HG03460 (cell line): ENCODE measurements around the gene FILIP1.

Experiments
- ATAC-seq: cut with Tn5 transposase; IDR thresholded peaks from one replicate; pipeline ENCODE4 v1.9.1; 2021; ENCODE audit not compliant: unreplicated experiment

The FILIP1 gene

DNA sequence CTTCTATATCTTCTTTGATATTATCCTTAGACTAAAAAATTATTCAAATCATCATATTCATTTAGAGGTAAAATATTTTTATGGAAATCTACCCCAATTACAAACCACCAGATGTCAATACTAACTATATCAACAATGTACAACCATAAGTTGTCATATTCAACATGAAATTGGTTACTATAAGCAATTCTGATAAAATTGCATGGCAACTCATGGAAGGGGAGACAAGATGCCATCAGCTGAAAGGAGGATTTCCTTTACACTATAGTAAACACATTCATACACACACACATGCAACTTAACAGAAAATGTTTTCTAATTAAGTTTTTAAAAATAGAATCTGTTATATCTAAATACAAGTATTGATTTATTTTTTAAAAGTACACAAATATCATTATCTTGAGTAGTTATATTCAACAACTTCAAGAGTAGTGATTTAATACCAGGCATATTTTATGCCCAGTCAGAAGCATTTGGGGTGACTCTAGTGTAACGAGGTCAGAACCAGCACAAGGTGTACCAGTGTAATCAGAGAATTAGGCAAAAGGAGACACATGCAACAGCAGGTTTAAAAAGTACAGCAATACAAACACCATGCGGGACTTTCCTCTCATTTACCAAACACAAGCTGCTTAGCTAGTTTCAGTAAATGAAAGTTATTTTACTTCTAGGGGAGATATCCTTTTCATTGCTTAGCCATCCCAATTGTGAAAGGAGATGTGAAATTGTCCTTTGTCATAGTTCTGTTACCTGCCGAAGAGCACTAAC lies 1.0 kb downstream of the FILIP1 start:
- ATAC-seq = no peak

DNA sequence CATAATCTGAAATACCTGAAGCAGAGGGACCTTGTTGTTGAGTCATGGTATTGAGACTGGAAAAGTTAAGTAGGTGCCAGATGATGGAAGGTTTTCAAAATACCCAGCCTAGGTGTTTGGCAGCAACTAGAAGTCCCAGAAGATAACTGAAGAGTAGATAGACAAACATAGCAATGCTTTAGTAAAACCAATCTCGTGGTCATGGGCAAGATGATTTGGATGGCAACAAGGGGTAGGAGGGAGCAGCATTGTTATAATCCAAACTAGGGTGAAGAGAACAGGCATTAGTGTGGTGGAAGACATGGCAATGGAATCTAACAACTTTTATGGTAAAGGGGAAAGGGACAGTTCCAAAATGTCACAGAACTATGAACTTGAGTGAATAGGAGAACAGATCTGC lies 2.3 kb downstream of the FILIP1 start:
- no peak for ATAC-seq

DNA sequence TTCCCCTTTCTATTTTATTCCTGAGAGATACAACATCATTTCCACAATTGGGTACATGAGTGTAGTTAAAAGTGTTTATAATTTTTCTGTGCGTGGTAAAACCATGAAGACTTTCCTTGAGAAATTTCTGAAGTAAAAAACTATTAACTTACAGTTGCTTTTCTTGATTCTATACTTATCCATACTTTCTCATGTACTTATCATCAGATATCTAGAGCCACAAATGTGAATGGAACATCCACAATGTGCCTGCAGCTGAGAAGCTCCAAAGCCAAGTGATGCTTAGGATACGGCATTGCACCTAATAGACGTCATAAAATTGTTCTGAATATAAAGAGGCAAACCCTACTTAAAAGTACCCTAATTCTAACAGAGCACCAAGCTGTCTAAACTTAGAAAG lies 2.9 kb downstream of the FILIP1 start:
- ATAC-seq = no peak

DNA sequence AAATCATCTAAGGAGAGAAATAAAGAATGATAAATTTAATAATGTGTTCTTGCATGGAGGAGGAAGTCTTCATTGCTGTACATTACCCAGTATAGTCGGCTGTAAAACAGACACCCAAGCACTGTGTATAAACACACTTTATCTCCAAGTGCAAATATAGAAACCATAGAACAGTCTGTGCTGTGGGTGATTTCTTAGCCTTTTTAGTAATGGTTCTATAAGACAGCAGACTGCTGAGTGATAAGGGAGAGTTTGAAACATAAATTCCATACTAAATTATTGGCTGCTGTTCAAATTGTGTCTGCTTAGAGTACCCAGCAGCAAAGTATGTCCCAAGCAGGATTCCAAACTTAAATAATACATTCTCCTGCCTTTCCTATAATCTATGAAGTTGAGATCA lies 4.6 kb downstream of the FILIP1 start:
- no peak for ATAC-seq

DNA sequence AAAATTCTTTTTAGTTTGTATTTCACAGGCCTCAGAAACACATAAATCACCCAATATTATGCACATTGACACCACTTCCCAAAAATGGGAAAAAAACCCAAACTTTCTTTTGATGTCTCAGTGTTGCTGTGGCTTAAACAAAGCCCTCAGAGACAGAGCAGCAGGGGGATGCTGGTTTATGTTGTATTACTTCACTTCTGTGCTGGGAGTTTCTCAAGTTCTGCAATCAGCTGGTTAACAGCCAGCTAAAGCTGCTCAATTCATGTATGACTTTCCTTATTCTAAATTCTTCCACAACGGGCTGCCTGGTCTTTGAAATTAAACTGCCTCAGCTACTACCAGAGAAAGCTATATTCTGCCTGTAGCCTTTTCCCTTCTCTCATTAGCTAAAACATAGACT lies 5.6 kb downstream of the FILIP1 start:
- no peak for ATAC-seq

DNA sequence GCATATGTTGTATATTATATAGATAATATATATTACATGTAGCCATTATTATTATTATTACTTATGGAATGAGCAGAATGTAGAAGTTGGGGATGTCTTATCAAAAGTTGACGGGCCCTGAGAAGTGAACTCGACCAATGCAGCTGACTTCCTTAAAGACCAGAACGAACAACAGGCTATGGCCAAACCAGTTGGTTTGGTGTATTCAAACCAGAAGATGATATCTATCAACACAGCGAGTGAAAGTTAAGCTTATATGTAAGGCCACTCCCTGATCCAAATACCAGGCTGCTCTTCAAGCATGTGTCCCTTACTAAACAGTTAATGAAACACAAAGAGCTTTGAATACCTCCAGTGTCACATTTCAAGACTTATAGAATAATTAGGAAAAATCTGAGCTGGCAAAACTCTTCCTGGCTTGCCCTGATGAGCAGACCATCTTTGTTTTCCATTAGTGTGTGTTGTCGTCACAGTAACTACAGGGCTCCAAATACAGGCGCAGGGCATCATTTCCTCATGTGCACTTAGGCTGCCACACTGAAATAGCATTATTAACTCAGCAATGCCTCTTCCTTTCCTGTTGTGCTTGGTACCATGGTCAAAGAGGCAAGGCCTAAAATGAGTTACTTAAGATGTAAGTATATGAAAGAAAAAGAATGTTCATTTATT lies 6.6 kb downstream of the FILIP1 start:
- no peak for ATAC-seq

DNA sequence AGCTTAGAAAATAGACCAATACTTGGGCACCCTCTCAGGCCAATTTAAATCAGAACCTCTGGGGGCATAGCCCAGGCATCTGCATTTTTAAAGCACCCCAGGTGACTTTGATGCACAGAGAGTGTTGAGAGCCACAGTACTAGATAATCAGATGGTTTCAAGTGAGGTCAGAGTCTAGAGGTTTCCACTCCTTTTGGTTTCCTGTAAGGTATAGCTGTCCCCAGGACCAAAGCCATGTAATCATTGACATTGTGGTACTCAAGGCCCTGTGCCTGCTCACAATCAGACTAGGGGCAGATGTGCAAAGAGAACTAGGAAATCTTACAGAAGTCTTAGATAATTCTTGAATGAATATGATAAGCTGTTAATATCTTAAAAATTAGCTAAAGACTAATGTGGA lies 9.1 kb downstream of the FILIP1 start:
- ATAC-seq = peak; percentile 98

DNA sequence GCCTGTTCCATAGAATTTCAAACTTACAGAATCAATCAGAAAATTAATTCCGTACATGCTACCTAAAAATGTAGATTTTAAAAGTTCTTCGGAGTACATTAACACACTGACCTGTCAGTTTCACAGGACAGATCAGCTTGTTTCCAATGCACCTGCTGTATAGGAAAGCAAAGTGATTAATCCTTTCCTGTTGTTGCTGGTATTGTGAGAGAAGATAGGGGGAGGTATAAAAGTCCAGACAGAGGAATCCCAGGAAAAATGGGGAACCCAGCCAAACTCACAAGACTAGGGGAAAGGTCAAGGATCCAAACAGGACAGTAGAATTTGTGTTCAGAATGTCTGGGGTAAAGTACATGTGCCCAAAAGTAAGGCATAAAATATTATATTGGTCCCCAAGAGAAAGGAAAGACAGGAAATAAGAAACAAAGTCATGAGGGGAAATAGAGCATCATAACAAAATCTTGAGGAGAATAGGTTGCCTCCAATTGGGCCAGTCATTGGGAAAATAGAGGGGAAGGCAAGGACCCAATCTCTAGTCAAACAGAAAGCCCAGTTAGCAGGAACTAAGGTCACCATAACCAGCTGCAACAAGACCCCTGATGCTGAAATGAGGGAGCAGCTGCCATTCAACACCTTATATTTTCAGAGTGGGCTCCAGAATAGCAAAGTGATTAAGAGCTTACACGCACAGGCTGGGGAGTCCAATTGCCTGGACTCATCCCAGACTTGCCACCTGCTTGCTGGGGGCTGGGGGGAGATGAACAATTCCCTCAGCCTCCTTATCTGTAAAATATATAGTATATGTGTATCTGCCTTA lies 10.3 kb downstream of the FILIP1 start:
- no peak for ATAC-seq

DNA sequence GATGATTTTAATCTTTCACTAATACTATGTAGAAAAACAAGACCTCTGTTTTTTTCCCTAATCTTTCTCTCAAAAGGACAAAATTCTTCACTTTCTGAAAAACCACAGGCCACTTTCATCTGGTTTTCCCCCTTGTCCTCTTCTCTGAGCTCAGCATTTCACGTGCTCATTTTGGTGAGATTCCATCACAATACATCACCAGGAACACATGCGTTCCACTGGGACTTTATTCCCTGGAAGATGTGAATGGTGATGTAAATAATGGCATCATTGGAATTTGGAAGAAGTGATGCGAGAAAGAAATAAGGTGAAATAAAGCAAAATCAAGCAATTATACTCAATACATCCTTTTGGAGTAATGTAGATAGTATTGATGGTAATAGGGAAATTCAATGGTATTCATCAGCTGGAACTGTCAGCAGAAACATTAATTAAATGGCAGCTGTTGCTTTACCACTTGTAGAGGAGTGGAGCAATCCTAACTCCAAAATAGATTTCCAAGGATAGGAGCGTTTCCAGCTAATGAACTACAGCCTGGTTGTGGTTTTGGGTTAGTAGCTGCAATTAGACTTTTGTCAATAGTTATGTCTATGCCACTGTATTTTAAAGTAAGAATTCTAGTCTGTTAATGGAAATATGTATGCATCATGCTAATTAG lies 11.5 kb downstream of the FILIP1 start:
- ATAC-seq = no peak

DNA sequence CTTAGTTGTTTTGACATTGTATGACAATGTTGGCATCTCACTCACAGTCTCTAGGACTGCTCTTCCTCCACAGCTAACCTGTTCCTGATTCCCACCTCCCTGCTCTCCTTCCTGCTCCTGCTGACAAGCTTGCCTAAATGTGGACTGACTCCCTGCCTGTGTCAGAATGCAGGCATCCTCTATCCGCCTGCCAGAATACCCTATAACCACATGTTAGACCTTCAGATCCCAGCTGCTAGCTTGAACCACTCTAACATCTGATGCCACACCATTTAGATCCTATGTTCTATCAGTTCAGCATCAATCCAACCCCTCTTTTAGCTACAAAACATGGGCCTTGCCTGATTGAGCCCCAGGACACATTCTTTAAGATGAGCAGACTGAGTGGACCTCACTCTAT lies 12.2 kb downstream of the FILIP1 start:
- ATAC-seq = no peak

DNA sequence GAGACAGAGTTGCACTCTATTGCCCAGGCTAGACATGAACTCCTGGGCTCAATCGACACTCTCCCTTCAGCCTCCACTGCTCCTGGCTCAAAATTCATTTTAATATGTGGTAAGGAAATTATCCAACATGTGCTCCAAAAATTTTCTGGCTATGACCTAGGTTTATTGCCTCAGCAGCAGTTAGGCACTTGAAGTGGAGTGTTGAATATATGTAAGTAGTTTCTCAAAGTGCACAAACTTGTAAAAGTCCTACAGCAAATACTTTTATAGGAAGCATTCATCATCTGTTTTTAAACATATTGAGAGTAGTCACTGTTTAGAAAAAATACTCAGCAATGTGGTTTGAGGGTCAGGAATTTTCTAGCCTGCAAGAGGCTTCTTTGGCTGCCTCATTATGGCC lies 13.2 kb downstream of the FILIP1 start:
- ATAC-seq = no peak

DNA sequence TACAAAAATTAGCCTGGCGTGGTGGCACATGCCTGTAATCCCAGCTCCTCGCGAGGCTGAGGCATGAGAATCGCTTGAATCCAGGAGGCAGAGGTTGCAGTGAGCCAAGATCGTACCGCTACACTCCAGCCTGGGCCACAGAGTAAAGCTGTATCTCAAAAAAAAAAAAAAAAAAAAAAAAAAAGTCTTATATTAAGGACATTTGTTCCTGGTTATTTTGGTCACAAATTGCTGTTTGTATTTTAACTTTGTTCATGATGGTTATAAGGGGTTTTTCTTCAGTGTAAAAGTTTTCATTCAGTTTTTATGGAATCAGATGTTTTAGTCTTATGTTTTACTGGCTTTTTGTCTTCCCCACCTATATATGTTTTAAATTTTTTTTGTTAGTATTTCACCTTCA lies 13.9 kb downstream of the FILIP1 start:
- no peak for ATAC-seq

DNA sequence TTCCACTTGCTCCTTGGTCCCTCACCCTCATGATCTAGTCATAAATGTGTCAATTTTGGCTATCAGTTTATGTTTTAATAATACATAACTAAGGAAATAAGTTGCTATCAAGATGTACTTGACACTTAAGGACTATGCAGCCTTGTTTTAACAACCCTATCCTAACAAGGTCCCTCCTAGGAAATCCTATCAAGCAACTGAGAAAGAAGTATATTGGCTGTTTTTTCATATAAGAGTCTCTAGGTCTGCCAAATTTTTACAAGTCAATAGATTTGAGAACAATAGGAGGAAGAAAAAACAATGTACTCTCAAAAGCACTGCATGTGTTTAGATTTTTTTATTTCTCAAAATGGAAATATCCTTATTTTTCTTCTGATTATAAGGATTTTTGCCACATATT lies 14.7 kb downstream of the FILIP1 start:
- no peak for ATAC-seq

DNA sequence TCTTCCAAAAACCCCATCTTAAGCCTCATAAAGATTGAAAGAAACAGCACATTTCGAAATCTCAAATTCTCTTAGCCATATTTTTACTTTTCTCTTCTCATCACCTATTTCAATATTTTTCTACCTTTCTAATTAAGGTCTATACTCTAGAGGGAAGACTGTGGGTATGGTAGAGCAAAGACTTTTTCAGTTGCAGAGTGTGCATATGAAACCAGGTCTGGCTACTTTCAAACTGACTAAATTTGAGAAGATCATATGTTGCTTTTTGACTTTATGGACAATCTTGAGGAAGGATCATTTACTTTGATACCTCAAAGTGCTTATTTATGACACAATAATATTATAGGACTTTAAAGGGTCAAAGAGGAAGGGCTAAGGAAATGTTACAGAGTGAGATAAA lies 20.7 kb downstream of the FILIP1 start:
- peak; percentile 62 for ATAC-seq

DNA sequence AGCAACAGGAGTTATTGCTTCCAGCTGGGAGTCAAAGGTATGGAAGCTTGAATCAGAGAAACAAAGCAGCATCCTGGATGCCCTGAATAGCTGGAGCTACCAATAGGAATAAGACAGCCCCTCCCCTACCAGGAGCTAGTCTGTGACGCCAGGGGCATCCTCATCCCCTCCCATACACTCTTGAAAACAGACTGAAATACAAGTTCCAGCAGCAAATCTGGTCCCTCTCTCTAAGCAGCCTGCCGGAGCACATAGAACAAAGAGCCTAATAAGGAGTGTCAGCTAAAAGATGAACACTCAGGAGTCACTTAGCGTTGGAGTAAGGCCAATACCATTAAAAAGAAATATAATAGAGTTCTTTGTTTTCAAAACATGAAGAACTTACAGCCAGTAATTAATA lies 25.6 kb downstream of the FILIP1 start:
- ATAC-seq = no peak

DNA sequence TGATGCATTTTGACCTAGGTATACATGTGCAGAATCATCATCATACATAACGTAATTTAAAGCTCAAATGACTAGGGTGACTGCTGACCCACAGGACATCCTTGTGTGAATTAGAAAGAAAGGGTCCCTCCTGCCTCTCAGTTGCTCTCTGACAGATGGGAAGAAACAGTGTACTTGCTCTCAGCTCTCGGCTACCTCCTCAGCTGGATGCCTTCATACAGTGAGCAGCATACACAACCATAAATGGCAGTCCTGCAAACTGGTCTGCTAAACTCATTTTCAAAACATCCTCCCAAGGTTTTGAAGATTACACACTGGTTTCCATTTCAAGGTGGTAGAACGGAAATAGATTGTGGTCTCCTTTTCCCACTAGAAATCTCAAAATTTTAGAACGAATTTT lies 26.3 kb downstream of the FILIP1 start:
- no peak for ATAC-seq

DNA sequence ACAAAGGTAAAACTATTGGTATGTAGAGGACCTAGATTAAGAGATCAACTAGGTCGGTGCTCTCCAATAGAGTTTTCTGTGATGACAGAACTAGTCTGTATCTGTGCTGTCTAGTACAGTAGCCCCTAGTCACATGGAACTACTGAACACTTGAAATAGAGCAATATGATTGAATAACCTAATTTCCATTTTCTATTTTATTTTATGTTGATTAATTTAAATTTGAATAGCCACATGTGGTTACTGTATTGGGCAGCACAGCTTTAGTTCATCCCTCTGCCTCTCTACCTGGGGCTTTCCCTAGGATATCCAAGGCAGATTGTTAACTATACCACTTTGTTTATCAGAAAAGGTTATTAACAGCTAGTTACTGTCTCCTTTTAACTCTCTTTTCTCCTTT lies 27.0 kb downstream of the FILIP1 start:
- no peak for ATAC-seq

DNA sequence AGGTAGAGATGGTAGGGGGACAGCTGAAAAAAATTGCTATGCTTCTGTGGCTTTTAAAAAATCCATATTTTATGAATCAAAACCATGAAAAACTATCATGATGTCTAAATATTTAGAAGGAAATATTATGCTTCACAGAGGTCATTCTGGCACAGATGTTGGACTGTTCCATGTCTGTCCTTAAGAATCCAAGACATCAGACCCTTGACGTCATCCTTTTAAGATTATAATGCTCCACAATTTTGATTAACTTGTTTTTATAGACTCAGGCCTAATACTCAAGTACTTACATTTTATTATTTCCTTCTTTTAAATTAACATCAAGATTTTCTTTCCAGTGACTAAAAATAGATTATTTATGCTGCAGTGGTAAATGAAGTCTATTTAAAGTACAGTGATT lies 29.7 kb downstream of the FILIP1 start:
- no peak for ATAC-seq

DNA sequence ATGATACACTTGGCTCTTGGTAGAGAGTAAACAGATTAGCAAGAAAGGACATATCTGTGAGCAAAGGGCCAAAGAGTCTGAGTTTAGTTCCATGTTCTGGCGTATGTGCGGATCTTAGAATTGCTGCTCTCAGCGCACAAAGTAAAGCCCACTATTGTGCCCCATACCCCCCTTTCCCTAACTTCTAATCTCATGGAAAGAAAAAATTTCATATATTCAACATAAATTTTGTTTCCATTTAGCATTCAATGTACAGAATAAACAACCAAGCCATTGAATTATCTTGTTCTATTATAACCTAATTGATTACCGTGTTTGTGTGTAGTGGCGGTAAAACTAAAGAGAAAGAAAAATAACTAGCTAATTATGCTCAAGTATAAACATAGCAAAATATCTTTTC lies 30.5 kb downstream of the FILIP1 start:
- no peak for ATAC-seq

DNA sequence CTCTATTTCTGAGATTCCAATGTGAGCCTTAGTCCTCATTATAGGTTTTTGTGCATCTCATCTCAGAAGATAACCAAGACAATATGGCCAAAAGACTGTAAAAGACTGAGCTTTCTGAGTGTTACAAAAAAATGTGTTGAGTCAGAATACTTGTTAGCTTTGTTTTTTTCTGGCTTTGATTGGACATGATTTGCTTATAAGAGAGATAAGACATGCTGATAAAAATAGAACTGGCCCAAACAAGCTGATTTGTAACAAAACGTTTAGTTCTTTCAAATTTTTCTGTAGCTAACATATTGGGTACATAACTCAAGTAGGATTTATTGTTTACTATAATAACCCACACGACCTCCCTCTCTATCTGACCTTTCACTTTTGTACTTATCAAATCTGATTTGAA lies 32.9 kb downstream of the FILIP1 start:
- ATAC-seq = no peak

DNA sequence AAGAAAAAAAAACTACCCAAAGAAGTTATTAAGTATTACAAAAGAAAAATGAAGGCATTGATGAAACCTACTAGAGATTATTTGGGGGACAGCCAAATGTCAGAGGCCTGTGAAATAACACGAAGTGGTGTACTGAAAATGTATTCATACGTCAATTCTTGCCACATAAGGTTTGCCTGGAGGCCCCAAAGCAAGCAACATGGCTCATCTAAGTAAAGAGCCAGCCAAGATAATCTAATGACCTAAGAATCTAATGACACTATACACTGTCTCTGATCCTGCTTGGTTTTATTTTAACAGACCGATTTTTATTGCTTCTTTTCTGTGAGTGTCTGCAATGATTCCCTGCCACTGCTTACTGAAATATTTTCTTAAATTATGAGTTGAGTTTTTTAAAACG lies 34.7 kb downstream of the FILIP1 start:
- no peak for ATAC-seq

DNA sequence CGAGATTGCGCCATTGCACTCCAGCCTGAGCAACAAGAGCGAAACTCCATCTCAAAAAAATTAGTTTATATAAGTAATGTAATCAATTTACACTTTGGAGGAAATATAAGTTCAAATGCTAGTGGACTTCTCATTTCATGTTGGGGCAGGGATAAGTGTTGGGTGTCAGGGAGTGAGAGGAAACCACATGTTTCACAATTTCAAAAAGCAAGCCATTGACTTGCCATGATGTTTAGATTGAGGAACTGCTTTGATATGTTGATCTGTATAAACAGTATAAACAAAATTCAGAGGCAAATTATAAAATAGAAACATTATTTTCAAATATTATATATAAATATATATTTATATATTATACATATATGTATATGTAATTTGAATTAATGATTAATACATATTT lies 42.7 kb downstream of the FILIP1 start:
- no peak for ATAC-seq
